Common myeloid progenitor, CD34-positive (primary cell): ENCODE data around the gene RNF32.

ENCODE experiments used
- CTCF ChIA-PET: fragments of 350-600 bp; sonication (Branson Sonifier 250); formaldehyde crosslinking; loops from one replicate; lab custom pipeline; 2021; ENCODE audit warnings: antibody characterized with exemption; lab: Charles Lee
- POLR2A ChIA-PET: fragments of 350-600 bp; sonication (Branson Sonifier 250); formaldehyde crosslinking; loops from one replicate; lab custom pipeline; 2021; ENCODE audit warnings: antibody characterized with exemption; lab: Charles Lee
- DNase-seq, 3 donors: peaks; one replicate each; pipeline versions ENCODE4 v3.0.0 to v3.0.0-alpha.2; 2013
- H3K27ac ChIP-seq, 2 experiments: 1 replicate in 1 of 2; 2 replicates in 1 of 2; pipeline ENCODE4 v1.7.0; 2013; ENCODE audit warnings: inconsistent platforms in 2 of 2, low read length in 2 of 2, mild to moderate bottlenecking in 2 of 2, low read depth in 1 of 2, moderate library complexity in 1 of 2; ENCODE audit not compliant: severe bottlenecking in 2 of 2, insufficient read depth in 1 of 2, poor library complexity in 1 of 2
- H3K27me3 ChIP-seq, 5 experiments: replicated peaks in 2 of 5; 1 replicate in 3 of 5; 2 replicates in 2 of 5; pipeline versions ENCODE4 v1.6.1 to v1.7.0; 2013; ENCODE audit warnings: low read length in 4 of 5, mild to moderate bottlenecking in 2 of 5, moderate library complexity in 2 of 5, inconsistent platforms in 1 of 5; ENCODE audit not compliant: insufficient read depth in 5 of 5, control insufficient read depth in 4 of 5
- H3K36me3 ChIP-seq, 4 experiments: 1 replicate in 2 of 4; 2 replicates in 2 of 4; pipeline versions ENCODE4 v1.6.1 to v1.7.0; 2013; ENCODE audit warnings: low read length in 3 of 4, control low read depth in 1 of 4, mild to moderate bottlenecking in 1 of 4; ENCODE audit not compliant: control insufficient read depth in 4 of 4, insufficient read depth in 4 of 4
- H3K4me1 ChIP-seq, 4 experiments: 1 replicate in 3 of 4; 2 replicates in 1 of 4; pipeline versions ENCODE4 v1.6.1 to v1.7.1; 2013; ENCODE audit warnings: low read length in 3 of 4, mild to moderate bottlenecking in 3 of 4, control low read depth in 1 of 4, inconsistent platforms in 1 of 4, moderate library complexity in 1 of 4; ENCODE audit not compliant: control insufficient read depth in 4 of 4, insufficient read depth in 4 of 4; ENCODE audit errors: control extremely low read depth in 1 of 4
- H3K4me3 ChIP-seq, 7 experiments: 1 replicate in 4 of 7; 2 replicates in 3 of 7; pipeline versions ENCODE4 v1.5.1 to v1.7.0; 2013; ENCODE audit warnings: mild to moderate bottlenecking in 7 of 7, low read length in 6 of 7, moderate library complexity in 6 of 7, inconsistent platforms in 2 of 7, low read depth in 2 of 7, control low read depth in 1 of 7; ENCODE audit not compliant: insufficient read depth in 4 of 7, control insufficient read depth in 1 of 7; ENCODE audit errors: extremely low read depth in 1 of 7
- H3K9me3 ChIP-seq, 5 experiments: 1 replicate in 4 of 5; 2 replicates in 1 of 5; pipeline versions ENCODE4 v1.6.1 to v1.7.1; 2013; ENCODE audit warnings: low read length in 4 of 5, mild to moderate bottlenecking in 2 of 5, inconsistent platforms in 1 of 5, low read depth in 1 of 5, moderate library complexity in 1 of 5; ENCODE audit not compliant: control insufficient read depth in 4 of 5, insufficient read depth in 2 of 5; ENCODE audit errors: control extremely low read depth in 1 of 5
- WGBS: methylation state at CpG from one replicate; pipeline ENCODE4 v1.1.5; 2013; ENCODE audit not compliant: insufficient coverage; 5-methylcytosine and 5-hydroxymethylcytosine counted together

Gene RNF32

GRCh38 chr7:156620291-156620675 is 20.3 kb upstream of the RNF32 start:
- 95% methylated on average over 3 of the region's 3 CpGs for WGBS
- peaks cover 0 to 12% (median 7%) of the 10 kb centered on the region in 5 experiments for H3K9me3 ChIP-seq
- POLR2A ChIA-PET: no interaction called here
- no peak for DNase-seq
- CTCF ChIA-PET: no interaction called here
- H3K27ac ChIP-seq: no peak overlapping the region
- H3K27me3 ChIP-seq: peaks cover 17 to 44% (median 28%) of the 10 kb centered on the region in 5 experiments
- H3K36me3 ChIP-seq: no peaks in the 10 kb centered on the region
- H3K4me1 ChIP-seq: peaks cover 0 to 5% (median 4%) of the 10 kb centered on the region in 4 experiments
- H3K4me3 ChIP-seq: no peak overlapping the region

- no peaks in the 10 kb centered on the region for H3K36me3 ChIP-seq
- peaks cover 0 to 12% (median 7%) of the 10 kb centered on the region in 5 experiments for H3K9me3 ChIP-seq
- POLR2A ChIA-PET: no interaction called here
- peaks cover 0 to 3% (median under 1%) of the 10 kb centered on the region in 4 experiments for H3K4me1 ChIP-seq
- CTCF ChIA-PET: no interaction called here
- no peak overlapping the region for H3K27ac ChIP-seq
- H3K4me3 ChIP-seq: no peak overlapping the region
- DNase-seq: no peak
- peaks cover 14 to 32% (median 20%) of the 10 kb centered on the region in 5 experiments for H3K27me3 ChIP-seq
Measured at GRCh38 chr7:156621652-156622051, 18.9 kb upstream of the RNF32 start.

- 100% methylated on average over 1 of the region's 2 CpGs for WGBS
- DNase-seq: no peak
- peaks cover 0 to 6% (median under 1%) of the 10 kb centered on the region in 5 experiments for H3K27me3 ChIP-seq
- H3K27ac ChIP-seq: no peak overlapping the region
- H3K9me3 ChIP-seq: peaks cover 11 to 34% (median 14%) of the 10 kb centered on the region in 5 experiments
- no peak overlapping the region for H3K4me3 ChIP-seq
- H3K4me1 ChIP-seq: no peaks in the 10 kb centered on the region
- ChIA-PET POLR2A (no interaction called here), CTCF (no interaction called here)
- no peaks in the 10 kb centered on the region for H3K36me3 ChIP-seq
Measured at GRCh38 chr7:156625580-156625979, 15.0 kb upstream of the RNF32 start.

GRCh38 chr7:156626220-156626895 is 14.2 kb upstream of the RNF32 start:
- 96% methylated on average over 7 of the region's 7 CpGs for WGBS
- Histone ChIP-seq H3K9me3 (peaks cover 5 to 28% (median 14%) of the 10 kb centered on the region in 5 experiments), H3K4me3 (no peak overlapping the region), H3K4me1 (no peaks in the 10 kb centered on the region), H3K36me3 (no peaks in the 10 kb centered on the region), H3K27ac (no peak overlapping the region), H3K27me3 (peaks cover 0 to 3% (median 0%) of the 10 kb centered on the region in 5 experiments)
- CTCF ChIA-PET: no interaction called here
- POLR2A ChIA-PET: no interaction called here
- DNase-seq: no peak

GRCh38 chr7:156628562-156628961 is 12.0 kb upstream of the RNF32 start:
- Histone ChIP-seq H3K4me3 (no peak overlapping the region), H3K27ac (no peak overlapping the region), H3K27me3 (peaks cover 0 to 2% (median 0%) of the 10 kb centered on the region in 5 experiments), H3K36me3 (no peaks in the 10 kb centered on the region), H3K9me3 (peaks cover 1 to 22% (median 13%) of the 10 kb centered on the region in 5 experiments), H3K4me1 (no peaks in the 10 kb centered on the region)
- CTCF ChIA-PET: no interaction called here
- POLR2A ChIA-PET: no interaction called here
- no peak for DNase-seq

DNA sequence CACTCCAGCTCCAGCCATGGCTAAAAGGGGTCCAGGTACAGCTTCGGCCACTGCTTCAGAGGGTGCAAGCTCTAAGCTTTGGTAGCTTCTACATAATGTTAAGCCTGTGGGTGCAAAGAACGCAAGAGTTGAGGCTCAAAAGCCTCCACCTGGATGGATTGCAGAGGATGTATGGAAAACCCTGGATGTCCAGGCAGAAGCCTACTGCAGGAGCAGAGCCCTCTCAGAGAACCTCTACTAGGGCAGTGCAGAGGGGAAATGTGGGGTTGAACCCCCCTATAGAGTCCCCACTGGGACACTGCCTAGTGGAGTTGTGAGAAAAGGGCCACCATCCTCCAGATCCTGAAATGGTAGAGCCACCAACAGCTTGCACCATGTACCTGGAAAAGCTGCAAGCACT is 10.7 kb upstream of the RNF32 start:
- no peak overlapping the region for H3K4me3 ChIP-seq
- no peaks in the 10 kb centered on the region for H3K27me3 ChIP-seq
- peaks cover 1 to 22% (median 13%) of the 10 kb centered on the region in 5 experiments for H3K9me3 ChIP-seq
- 100% methylated on average over 2 of the region's 2 CpGs for WGBS
- ChIA-PET CTCF (no interaction called here), POLR2A (no interaction called here)
- H3K4me1 ChIP-seq: no peaks in the 10 kb centered on the region
- no peak overlapping the region for H3K27ac ChIP-seq
- no peak for DNase-seq
- H3K36me3 ChIP-seq: no peaks in the 10 kb centered on the region

DNA sequence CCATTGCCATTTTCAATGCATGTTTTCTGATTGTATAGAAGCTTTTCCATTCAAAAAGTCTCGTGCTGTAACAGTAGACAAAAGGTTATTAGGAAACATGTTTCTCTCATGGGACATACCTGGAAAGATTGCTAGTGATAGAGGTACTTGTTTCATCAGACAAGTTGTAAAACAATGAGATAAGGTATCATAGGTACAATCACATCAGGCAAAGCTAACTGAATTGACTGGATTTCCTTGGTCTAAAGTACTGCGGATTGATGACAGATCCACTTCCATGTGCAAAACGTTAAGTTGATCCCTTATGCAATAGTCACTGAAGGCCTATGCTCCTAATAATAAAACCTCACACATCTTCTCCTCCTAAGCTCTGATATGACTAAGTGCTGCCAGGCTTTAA is 6.5 kb upstream of the RNF32 start:
- no peak for DNase-seq
- Histone ChIP-seq H3K27ac (no peak overlapping the region), H3K4me3 (no peak overlapping the region), H3K27me3 (peaks cover 0 to 2% (median 0%) of the 10 kb centered on the region in 5 experiments), H3K4me1 (no peaks in the 10 kb centered on the region), H3K36me3 (no peaks in the 10 kb centered on the region), H3K9me3 (peaks cover 0 to 18% (median 8%) of the 10 kb centered on the region in 5 experiments)
- ChIA-PET POLR2A (no interaction called here), CTCF (interaction anchor here (1.0 kb wide), 1 partner anchor 18 kb away, joined by 3 read pairs; no protein-coding TSS in a partner anchor)
- 94% methylated on average over 3 of the region's 3 CpGs for WGBS
